A673 (cell line): ENCODE results near the gene SERF2. TPM values are rescaled to one million over a fixed set of nuclear protein-coding genes. Genes with fewer than 3 reads are reported as not detected.

Experiments used
- BruUV-seq: library from RNA; stranded (reverse); fragments of 400-500 nt; replicated peaks from 2 replicates; lab custom pipeline; 2021; lab: Mats Ljungman, UMichigan
- CTCF ChIA-PET: fragments of 300-600 bp; sonication (Branson Sonifier 250); formaldehyde crosslinking; loops from one replicate; lab custom pipeline; 2022; ENCODE audit warnings: antibody characterized with exemption; lab: Charles Lee
- POLR2A ChIA-PET: fragments of 300-600 bp; sonication (Branson Sonifier 250); formaldehyde crosslinking; loops from one replicate; lab custom pipeline; 2022; ENCODE audit warnings: antibody characterized with exemption; ENCODE audit not compliant: low non-redundant PET; lab: Charles Lee
- DNase-seq: peaks from one replicate; pipeline ENCODE4 v3.0.0-alpha.2; 2015; ENCODE audit warnings: low spot score
- H3K27ac ChIP-seq: fragments of 200-600 bp; sonication (generic); 2 replicates; pipeline ENCODE4 v1.5.1; 2016; ENCODE audit warnings: mixed run types, low read depth, mild to moderate bottlenecking, mixed read lengths, antibody characterized with exemption, low read length; ENCODE audit not compliant: poor library complexity, severe bottlenecking
- H3K27me3 ChIP-seq: fragments of 200-600 bp; sonication (generic); replicated peaks from 2 replicates; pipeline ENCODE4 v1.6.1; 2017; ENCODE audit warnings: mixed run types, low read depth, mild to moderate bottlenecking, mixed read lengths, antibody characterized with exemption, low read length; ENCODE audit not compliant: insufficient read depth, poor library complexity
- H3K36me3 ChIP-seq: fragments of 200-600 bp; sonication (generic); 2 replicates; pipeline ENCODE4 v1.6.1; 2016; ENCODE audit warnings: mixed run types, mild to moderate bottlenecking, mixed read lengths, antibody characterized with exemption, low read length; ENCODE audit not compliant: insufficient read depth, poor library complexity, severe bottlenecking
- H3K4me1 ChIP-seq: fragments of 200-600 bp; sonication (generic); 2 replicates; pipeline ENCODE4 v1.6.1; 2017; ENCODE audit warnings: mixed run types, mild to moderate bottlenecking, mixed read lengths, antibody characterized with exemption, low read length; ENCODE audit not compliant: insufficient read depth, poor library complexity, severe bottlenecking
- H3K4me3 ChIP-seq: fragments of 200-600 bp; sonication (generic); 2 replicates; pipeline ENCODE4 v1.5.1; 2016; ENCODE audit warnings: low read depth, mixed run types, mild to moderate bottlenecking, mixed read lengths, low read length; ENCODE audit not compliant: poor library complexity, severe bottlenecking
- H3K9me3 ChIP-seq: fragments of 200-600 bp; sonication (generic); 2 replicates; pipeline ENCODE4 v1.6.1; 2016; ENCODE audit warnings: mixed run types, low read depth, mild to moderate bottlenecking, mixed read lengths, antibody characterized with exemption, low read length; ENCODE audit not compliant: poor library complexity, severe bottlenecking
- CTCF ChIP-seq: fragments of 300-800, 200-600 bp; sonication (generic); conservative IDR thresholded peaks from 2 replicates; pipeline ENCODE4 v1.5.1; 2017; ENCODE audit warnings: low read depth, mild to moderate bottlenecking, antibody characterized with exemption, low read length, moderate library complexity, mixed read lengths
- EZH2 ChIP-seq: fragments of 200-600 bp; sonication (generic); IDR thresholded peaks from 2 replicates; pipeline ENCODE4 v1.6.1; 2017; ENCODE audit warnings: borderline replicate concordance, low read depth, mild to moderate bottlenecking, mixed read lengths, antibody characterized with exemption, low read length; ENCODE audit not compliant: poor library complexity, severe bottlenecking
- intact Hi-C: fragments of 100-400 bp; cut with micrococcal nuclease; formaldehyde crosslinking; loops from one replicate; pipeline ENCODE4 v1.10.0; 2022; ENCODE audit not compliant: unreplicated experiment
- total RNA-seq: library from RNA; stranded (reverse); gene quantifications from 2 replicates; pipeline ENCODE4 v1.2.3, GENCODE V29; 2021

The SERF2 gene
- total RNA-seq, 1 experiment from 2014 or later = 632 TPM

GRCh38 chr15:43793647-43794046 is 1.5 kb downstream of the SERF2 start:
- CTCF ChIA-PET = no interaction called here
- intact Hi-C loops = no loop called here
- POLR2A ChIA-PET = no interaction called here

GRCh38 chr15:43794269-43795037 is 2.3 kb downstream of the SERF2 start:
- Histone ChIP-seq H3K27ac (peak overlapping the region; percentile 43), H3K4me3 (no peak overlapping the region), H3K36me3 (peaks cover 40% of the 10 kb centered on the region), H3K4me1 (peaks cover 13% of the 10 kb centered on the region), H3K27me3 (no peaks in the 10 kb centered on the region), H3K9me3 (no peaks in the 10 kb centered on the region)
- intact Hi-C loops = no loop called here
- ChIA-PET CTCF (no interaction called here), POLR2A (no interaction called here)
- no TSS peak for BruUV-seq
- TF ChIP-seq EZH2 = no peak
- no peak for TF ChIP-seq CTCF
- no peak for DNase-seq

More at GRCh38 chr15:43793647-43794046, 1.5 kb downstream of the SERF2 start:
- peaks cover 40% of the 10 kb centered on the region for H3K36me3 ChIP-seq
- H3K4me1 ChIP-seq = peaks cover 13% of the 10 kb centered on the region
- H3K9me3 ChIP-seq = no peaks in the 10 kb centered on the region
- H3K27me3 ChIP-seq = no peaks in the 10 kb centered on the region
- no TSS peak for BruUV-seq
- no peak for TF ChIP-seq EZH2
- DNase-seq = no peak
- peak overlapping the region; percentile 79 for H3K4me3 ChIP-seq
- H3K27ac ChIP-seq = peak overlapping the region; percentile 97

- TF ChIP-seq EZH2 (no peak), CTCF (no peak)
Measured at GRCh38 chr15:43795197-43795596, 3.1 kb downstream of the SERF2 start.

More at GRCh38 chr15:43795197-43795596, 3.1 kb downstream of the SERF2 start:
- POLR2A ChIA-PET = no interaction called here
- Histone ChIP-seq H3K36me3 (peaks cover 47% of the 10 kb centered on the region), H3K4me1 (peaks cover 13% of the 10 kb centered on the region), H3K9me3 (no peaks in the 10 kb centered on the region), H3K27me3 (no peaks in the 10 kb centered on the region), H3K4me3 (no peak overlapping the region), H3K27ac (peak overlapping the region; percentile 43)
- CTCF ChIA-PET = no interaction called here
- intact Hi-C loops = no loop called here
- no peak for DNase-seq
- BruUV-seq = no TSS peak
